KOPT-K1 (cell line): ENCODE results near the gene CDCA3.

Source experiments
- H3K27ac ChIP-seq: fragments of 200-600 bp; sonication (generic); 2 replicates; pipeline ENCODE4 v1.5.1; 2016; ENCODE audit warnings: antibody characterized with exemption, mild to moderate bottlenecking, low read depth, low read length; ENCODE audit not compliant: poor library complexity, severe bottlenecking
- H3K36me3 ChIP-seq: fragments of 200-600 bp; sonication (generic); 2 replicates; pipeline ENCODE4 v1.5.1; 2017; ENCODE audit warnings: antibody characterized with exemption, mild to moderate bottlenecking, low read length, moderate library complexity; ENCODE audit not compliant: insufficient read depth
- H3K9me3 ChIP-seq: fragments of 200-600 bp; sonication (generic); 2 replicates; pipeline ENCODE4 v1.5.1; 2017; ENCODE audit warnings: antibody characterized with exemption, low read length, mild to moderate bottlenecking; ENCODE audit not compliant: insufficient read depth, poor library complexity, severe bottlenecking

CDCA3 gene

GRCh38 chr12:6849976-6850560 lies 1.0 kb downstream of the CDCA3 start:
- H3K36me3 ChIP-seq, result peaks cover 67% of the 10 kb centered on the region
- H3K9me3 ChIP-seq, result no peaks in the 10 kb centered on the region
- peak overlapping the region; percentile 80 for H3K27ac ChIP-seq

GRCh38 chr12:6849427-6849826 lies 1.7 kb downstream of the CDCA3 start:
- Histone ChIP-seq H3K36me3 (peaks cover 63% of the 10 kb centered on the region), H3K27ac (peak overlapping the region; percentile 80), H3K9me3 (no peaks in the 10 kb centered on the region)

GRCh38 chr12:6847676-6848075 lies 3.4 kb downstream of the CDCA3 start:
- Histone ChIP-seq H3K36me3 (peaks cover 55% of the 10 kb centered on the region), H3K9me3 (no peaks in the 10 kb centered on the region)

GRCh38 chr12:6846316-6846869 lies 4.7 kb downstream of the CDCA3 start:
- Histone ChIP-seq H3K27ac (no peak overlapping the region), H3K9me3 (no peaks in the 10 kb centered on the region), H3K36me3 (peaks cover 55% of the 10 kb centered on the region)

More at GRCh38 chr12:6847676-6848075, 3.4 kb downstream of the CDCA3 start:
- H3K27ac ChIP-seq, result no peak overlapping the region

- Histone ChIP-seq H3K36me3 (peaks cover 55% of the 10 kb centered on the region), H3K27ac (no peak overlapping the region), H3K9me3 (no peaks in the 10 kb centered on the region)
Measured at GRCh38 chr12:6845395-6845794, 5.7 kb downstream of the CDCA3 start.

- Histone ChIP-seq H3K36me3 (peaks cover 35% of the 10 kb centered on the region), H3K27ac (no peak overlapping the region), H3K9me3 (no peaks in the 10 kb centered on the region)
Measured at GRCh38 chr12:6843118-6843902, 7.8 kb downstream of the CDCA3 start.

GRCh38 chr12:6842075-6842474 lies 9.0 kb downstream of the CDCA3 start:
- no peak overlapping the region for H3K27ac ChIP-seq
- no peaks in the 10 kb centered on the region for H3K9me3 ChIP-seq
- peaks cover 22% of the 10 kb centered on the region for H3K36me3 ChIP-seq

- H3K36me3 ChIP-seq, result peaks cover 11% of the 10 kb centered on the region; the same call in 1 of the 2 replicates
- H3K27ac ChIP-seq, result no peak within 1 kb of the TSS
- H3K9me3 ChIP-seq, result no peaks in the 10 kb centered on the region
Measured at GRCh38 chr12:6840761-6841515, 10.1 kb downstream of the CDCA3 start, which contains the start of gene GNB3. TSS of gene GNB3 (plus strand) at chr12:6840925. CDS start at chr12:6841288, 363 bp downstream.

GRCh38 chr12:6840330-6840729 lies 10.8 kb downstream of the CDCA3 start:
- no peak overlapping the region for H3K27ac ChIP-seq
- H3K36me3 ChIP-seq, result peaks cover 5% of the 10 kb centered on the region; the same call in 1 of the 2 replicates
- H3K9me3 ChIP-seq, result no peaks in the 10 kb centered on the region

- Histone ChIP-seq H3K27ac (no peak overlapping the region), H3K9me3 (no peaks in the 10 kb centered on the region), H3K36me3 (no peaks in the 10 kb centered on the region)
Measured at GRCh38 chr12:6839482-6840201, 11.4 kb downstream of the CDCA3 start.

GRCh38 chr12:6838854-6839253 lies 12.2 kb downstream of the CDCA3 start:
- Histone ChIP-seq H3K27ac (no peak overlapping the region), H3K36me3 (no peaks in the 10 kb centered on the region), H3K9me3 (no peaks in the 10 kb centered on the region)

- Histone ChIP-seq H3K27ac (no peak overlapping the region), H3K9me3 (no peaks in the 10 kb centered on the region), H3K36me3 (no peaks in the 10 kb centered on the region)
Measured at GRCh38 chr12:6837370-6838060, 13.6 kb downstream of the CDCA3 start.

- Histone ChIP-seq H3K27ac (no peak overlapping the region), H3K36me3 (no peaks in the 10 kb centered on the region)
Measured at GRCh38 chr12:6836851-6837250, 14.2 kb downstream of the CDCA3 start.

GRCh38 chr12:6834873-6835272 lies 16.2 kb downstream of the CDCA3 start:
- Histone ChIP-seq H3K9me3 (no peaks in the 10 kb centered on the region), H3K27ac (no peak overlapping the region), H3K36me3 (no peaks in the 10 kb centered on the region)

More at GRCh38 chr12:6836851-6837250, 14.2 kb downstream of the CDCA3 start:
- H3K9me3 ChIP-seq, result no peaks in the 10 kb centered on the region
